Fibroblast of skin of left biceps (primary cell): ENCODE results near the gene DNMT1.
A peak's percentile ranks its signal among the peaks of the same experiment; 100 is the strongest.
"Not testable (repeated sequence)": the region's sequence is repeated elsewhere in the genome, so short reads cannot be mapped to it uniquely, and the experiment has no call there.

Experiments used
- DNase-seq, 2 experiments: peaks; one replicate each; pipeline ENCODE4 v3.0.0-alpha.2; 2013; ENCODE audit warnings: low read depth in 2 of 2

DNMT1 gene

DNA sequence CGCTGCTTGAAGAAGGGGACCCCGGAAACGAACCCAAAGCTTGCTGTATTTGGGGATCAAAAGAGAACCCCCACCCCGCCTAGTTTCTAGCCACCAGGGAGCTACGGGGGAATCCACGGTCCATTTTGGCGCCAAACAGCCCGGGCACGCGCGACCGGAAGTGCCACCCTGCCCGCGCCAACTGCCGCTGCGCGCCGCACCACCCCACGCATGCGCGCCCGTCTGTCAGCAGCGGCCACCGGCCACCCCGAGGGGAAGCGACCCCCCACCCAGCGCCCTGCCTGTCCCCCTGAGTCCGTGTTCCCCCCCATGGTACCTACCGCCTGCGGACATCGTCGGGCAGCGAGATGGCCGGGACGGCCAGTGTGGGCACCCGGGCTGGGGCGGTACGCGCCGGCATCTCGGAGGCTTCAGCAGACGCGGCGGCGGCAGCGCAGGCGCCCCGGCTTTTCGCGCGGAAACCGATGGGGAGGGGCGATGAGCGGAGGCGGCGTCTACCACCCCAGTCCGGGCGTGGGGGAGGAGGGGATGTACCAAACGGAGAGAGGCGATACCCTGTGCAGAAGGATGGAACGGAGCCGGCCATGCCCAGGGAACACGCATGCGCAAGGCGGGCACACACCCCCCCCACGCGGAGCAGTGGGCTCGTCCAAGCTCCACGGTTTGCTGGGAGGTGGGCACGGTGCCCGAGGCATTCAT is at the start of gene DNMT1:
Gene DNMT1 (minus strand): TSS at position 454 of the 699 bp plus-strand sequence. CDS start 54 bp downstream, at position 400.
- peak; percentile 91 to 93 for DNase-seq

DNA sequence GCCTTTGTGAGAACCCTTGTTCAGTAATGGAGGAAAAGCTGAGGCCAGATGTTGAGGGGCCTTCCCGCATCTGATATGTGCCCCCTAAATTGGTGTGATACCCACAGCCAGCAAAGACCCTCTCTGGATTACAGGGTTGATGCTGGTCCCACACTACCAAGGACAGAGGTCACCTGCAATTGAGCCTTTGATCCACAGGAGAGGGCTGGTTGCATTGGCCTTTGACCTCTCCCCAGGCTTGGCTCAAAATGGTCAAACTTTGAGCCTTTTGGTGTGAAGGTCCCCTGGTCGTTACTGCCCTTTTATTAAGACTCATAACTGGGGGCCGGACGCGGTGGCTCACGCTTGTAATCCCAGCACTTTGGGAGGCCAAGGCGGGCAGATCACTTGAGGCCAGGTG is 48.9 kb upstream of the DNMT1 start:
- DNase-seq, result no peak

GRCh38 chr19:10241826-10242449 is 47.2 kb upstream of the DNMT1 start:
- not testable (repeated sequence) for DNase-seq

GRCh38 chr19:10238172-10238783 is 43.5 kb upstream of the DNMT1 start:
- peak; percentile 84 to 85 for DNase-seq

- DNase-seq, result no peak
Measured at GRCh38 chr19:10237702-10238101, 42.9 kb upstream of the DNMT1 start.

- not testable (repeated sequence) for DNase-seq
Measured at GRCh38 chr19:10235409-10235808, 40.7 kb upstream of the DNMT1 start.

DNA sequence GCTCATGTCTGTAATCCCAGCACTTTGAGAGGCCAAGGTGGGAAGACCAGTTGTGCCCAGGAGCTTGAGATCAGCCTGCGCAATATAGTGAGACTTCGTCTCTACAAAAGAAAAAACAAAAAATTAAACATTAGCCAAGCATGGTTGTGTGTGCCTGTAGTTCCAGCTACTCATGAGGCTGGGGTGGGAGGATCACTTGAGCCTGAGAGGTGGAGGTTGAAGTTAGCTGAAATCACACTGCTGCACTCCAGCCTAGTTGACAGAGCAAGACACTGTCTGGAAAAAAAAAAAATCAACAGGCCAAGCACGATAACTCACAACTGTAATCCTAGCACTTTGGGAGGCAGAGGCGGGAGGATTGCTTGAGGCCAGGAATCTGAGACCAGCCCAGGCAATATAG is 40.2 kb upstream of the DNMT1 start:
- no peak for DNase-seq

GRCh38 chr19:10233946-10234345 is 39.2 kb upstream of the DNMT1 start:
- no peak for DNase-seq

GRCh38 chr19:10231612-10232228 is 37.0 kb upstream of the DNMT1 start:
- DNase-seq, result no peak

GRCh38 chr19:10230861-10231611 is 36.3 kb upstream of the DNMT1 start, which contains the start of gene S1PR2:
TSS of gene S1PR2 (minus strand) at chr19:10231331. CDS start at chr19:10224905, 6,426 bp downstream.
- DNase-seq, result peak in 1 of 2 experiments; percentile 47

DNA sequence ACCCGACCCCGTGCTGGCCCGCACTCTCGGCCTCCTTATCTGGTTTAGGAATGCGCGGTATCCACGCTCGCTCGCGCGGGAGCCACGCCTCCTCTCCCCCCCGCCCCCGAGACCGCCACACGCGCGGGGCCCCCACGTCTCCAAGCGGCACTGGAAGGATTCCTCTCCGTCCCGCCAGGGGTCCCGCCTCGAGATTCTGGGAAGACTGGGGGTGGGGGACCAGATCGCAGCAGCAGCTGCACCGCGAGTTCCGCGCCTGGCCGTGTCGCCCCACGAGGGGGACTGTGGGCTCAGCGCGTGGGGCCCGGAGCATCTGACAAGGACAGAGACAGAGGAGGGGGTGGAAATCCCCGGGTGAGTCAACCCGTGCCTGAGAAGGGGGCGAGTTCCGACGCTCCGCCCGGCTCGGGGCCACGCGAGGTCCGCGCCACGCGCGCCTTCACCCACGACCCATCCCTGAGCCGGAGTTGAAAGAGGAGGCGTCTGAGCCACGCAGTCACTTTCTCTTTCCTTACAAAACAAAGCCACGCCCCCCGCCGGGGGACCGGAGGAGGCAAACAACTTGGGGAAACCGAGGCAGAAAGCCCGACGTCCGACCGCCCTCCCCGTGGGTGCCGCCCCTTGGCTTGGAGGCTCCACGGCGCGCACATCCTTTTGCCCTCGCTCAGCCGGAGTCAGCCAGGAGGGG is 35.6 kb upstream of the DNMT1 start:
- DNase-seq, result no peak

GRCh38 chr19:10228920-10229319 is 34.2 kb upstream of the DNMT1 start:
- no peak for DNase-seq

GRCh38 chr19:10228393-10228792 is 33.6 kb upstream of the DNMT1 start:
- DNase-seq, result no peak

- DNase-seq, result no peak
Measured at GRCh38 chr19:10227026-10227971, 32.5 kb upstream of the DNMT1 start.

- DNase-seq, result peak; percentile 93 to 94
Measured at GRCh38 chr19:10226376-10227025, 31.7 kb upstream of the DNMT1 start.

DNA sequence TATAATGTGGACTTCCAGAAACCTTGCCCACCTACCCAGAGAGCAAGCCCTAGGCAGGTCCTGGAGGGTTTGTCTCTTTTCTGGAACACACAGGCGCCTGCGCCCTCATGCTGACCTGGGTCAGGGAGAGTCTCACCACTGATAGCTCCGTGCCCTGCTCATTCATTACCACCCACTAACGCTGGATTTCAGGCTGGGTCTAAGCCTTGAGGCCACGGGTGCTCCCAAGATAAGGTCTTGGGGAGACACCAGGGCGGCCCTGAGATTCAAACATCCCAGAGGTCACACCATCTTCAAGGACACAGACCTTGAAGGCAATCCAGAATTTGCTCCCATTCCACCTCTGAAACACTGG is 31.2 kb upstream of the DNMT1 start:
- no peak for DNase-seq

DNA sequence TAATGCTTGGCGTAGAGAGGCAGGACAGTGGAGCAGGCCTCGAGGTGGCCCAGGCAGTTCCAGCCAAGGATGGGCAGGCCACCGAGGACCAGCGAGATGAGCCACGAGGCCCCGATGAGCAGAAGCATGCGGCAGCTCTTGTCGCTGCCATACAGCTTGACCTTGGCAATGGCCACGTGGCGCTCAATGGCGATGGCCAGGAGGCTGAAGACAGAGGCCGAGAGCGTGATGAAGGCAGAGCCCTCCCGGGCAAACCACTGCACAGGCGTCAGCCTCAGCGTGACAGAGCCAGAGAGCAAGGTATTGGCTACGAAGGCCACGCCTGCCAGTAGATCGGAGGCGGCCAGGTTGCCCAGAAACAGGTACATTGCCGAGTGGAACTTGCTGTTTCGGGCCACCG is 29.6 kb upstream of the DNMT1 start:
- no peak for DNase-seq

GRCh38 chr19:10223488-10224213 is 28.9 kb upstream of the DNMT1 start:
- no peak for DNase-seq
